OCI-LY1 (cell line): ENCODE measurements around the gene FBXO15.

Source experiments
- H2AFZ ChIP-seq: fragments of 200-600 bp; sonication (generic), shearing (Covaris generic); 2 replicates; pipeline ENCODE4 v1.6.0; 2014; ENCODE audit warnings: antibody characterized with exemption, mild to moderate bottlenecking, low read length
- H3F3A ChIP-seq: fragments of 200-600 bp; sonication (generic), shearing (Covaris generic); 2 replicates; pipeline ENCODE4 v1.6.0; 2014; ENCODE audit warnings: mild to moderate bottlenecking, antibody characterized with exemption, low read length, moderate library complexity; ENCODE audit not compliant: insufficient read depth
- H3K27ac ChIP-seq: fragments of 200-600 bp; sonication (generic); 2 replicates; pipeline ENCODE4 v1.5.1; 2014; ENCODE audit warnings: low read length, mixed run types, mild to moderate bottlenecking, low read depth; ENCODE audit not compliant: poor library complexity, severe bottlenecking
- H3K27me3 ChIP-seq: fragments of 200-600 bp; sonication (generic); 2 replicates; pipeline ENCODE4 v1.6.0; 2014; ENCODE audit warnings: antibody characterized with exemption, mild to moderate bottlenecking, low read length, moderate library complexity; ENCODE audit not compliant: insufficient read depth
- H3K36me3 ChIP-seq: fragments of 200-600 bp; sonication (generic); 2 replicates; pipeline ENCODE4 v1.6.1; 2014; ENCODE audit warnings: mild to moderate bottlenecking, antibody characterized with exemption, low read length, moderate library complexity, mixed read lengths; ENCODE audit not compliant: insufficient read depth
- H3K4me1 ChIP-seq: fragments of 200-600 bp; sonication (generic); 2 replicates; pipeline ENCODE4 v1.5.1; 2014; ENCODE audit warnings: mild to moderate bottlenecking, low read length, moderate library complexity; ENCODE audit not compliant: insufficient read depth, severe bottlenecking
- H3K4me2 ChIP-seq: fragments of 200-600 bp; sonication (generic), shearing (Covaris generic); 2 replicates; pipeline ENCODE4 v1.6.1; 2014; ENCODE audit warnings: low read length
- H3K4me3 ChIP-seq: fragments of 200-600 bp; sonication (generic); 2 replicates; pipeline ENCODE4 v1.5.1; 2014; ENCODE audit warnings: low read length, low read depth, mild to moderate bottlenecking, mixed read lengths; ENCODE audit not compliant: poor library complexity, severe bottlenecking
- H3K79me2 ChIP-seq: fragments of 200-600 bp; shearing (Covaris generic); 2 replicates; pipeline ENCODE4 v1.6.1; 2016; ENCODE audit warnings: mixed run types, low read length, mixed read lengths; ENCODE audit not compliant: insufficient read depth
- H3K9ac ChIP-seq: fragments of 200-600 bp; sonication (generic), shearing (Covaris generic); 2 replicates; pipeline ENCODE4 v1.6.1; 2014; ENCODE audit warnings: mild to moderate bottlenecking, low read length, mixed read lengths
- H3K9me2 ChIP-seq: fragments of 200-600 bp; sonication (generic), shearing (Covaris generic); 2 replicates; pipeline ENCODE4 v1.6.1; 2014; ENCODE audit warnings: low read depth, mild to moderate bottlenecking, low read length, mixed read lengths
- H3K9me3 ChIP-seq: fragments of 200-600 bp; shearing (Covaris generic); 2 replicates; pipeline ENCODE4 v1.6.1; 2014; ENCODE audit warnings: low read length, mixed read lengths
- H4K20me1 ChIP-seq: fragments of 200-600 bp; sonication (generic), shearing (Covaris generic); 2 replicates; pipeline ENCODE4 v1.6.0; 2016; ENCODE audit warnings: mild to moderate bottlenecking, low read length; ENCODE audit not compliant: insufficient read depth
- EZH2 ChIP-seq: fragments of 200-600 bp; sonication (generic), shearing (Covaris generic); IDR thresholded peaks from 2 replicates; pipeline ENCODE4 v1.8.0; 2017; ENCODE audit warnings: borderline replicate concordance, mixed run types, mild to moderate bottlenecking, antibody characterized with exemption, low read length, moderate library complexity, mixed read lengths
- TF ChIP-seq, protein P1 (sequence below): fragments of 200-600 bp; sonication (generic), shearing (Covaris generic); IDR thresholded peaks from 2 replicates; pipeline ENCODE4 v1.5.1; 2017; ENCODE audit warnings: mild to moderate bottlenecking, antibody characterized with exemption, low read length, moderate library complexity, mixed read lengths

The FBXO15 gene

DNA sequence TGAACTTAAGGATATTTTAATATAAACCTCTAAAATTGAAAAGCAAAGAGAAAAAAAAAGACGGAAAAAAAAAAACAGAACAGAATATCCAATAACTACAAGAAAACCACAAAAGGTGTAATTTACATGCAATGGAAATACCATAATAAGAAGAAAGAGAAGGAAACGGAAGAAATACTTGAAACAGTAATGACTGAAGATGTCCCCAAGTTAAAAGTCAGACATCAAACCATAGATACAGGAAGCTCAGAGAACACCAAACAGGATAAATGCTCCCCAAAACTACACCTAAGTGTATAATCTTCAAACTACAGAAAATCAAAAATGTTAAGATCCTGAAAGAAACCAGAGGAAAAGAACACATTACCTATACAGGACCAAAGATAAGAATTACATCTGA is 39.2 kb downstream of the FBXO15 start:
- Histone ChIP-seq H3K9me2 (no peaks in the 10 kb centered on the region), H3K4me3 (no peak overlapping the region), H3K9me3 (no peaks in the 10 kb centered on the region), H4K20me1 (no peaks in the 10 kb centered on the region), H3F3A (no peaks in the 10 kb centered on the region), H3K36me3 (no peaks in the 10 kb centered on the region), H3K9ac (no peak overlapping the region), H3K27ac (no peak overlapping the region), H3K27me3 (no peaks in the 10 kb centered on the region), H3K4me1 (no peaks in the 10 kb centered on the region), H3K4me2 (no peak overlapping the region), H2AFZ (no peak overlapping the region), H3K79me2 (no peaks in the 10 kb centered on the region)
- no peak for TF ChIP-seq EZH2
- TF ChIP-seq, protein P1, sequence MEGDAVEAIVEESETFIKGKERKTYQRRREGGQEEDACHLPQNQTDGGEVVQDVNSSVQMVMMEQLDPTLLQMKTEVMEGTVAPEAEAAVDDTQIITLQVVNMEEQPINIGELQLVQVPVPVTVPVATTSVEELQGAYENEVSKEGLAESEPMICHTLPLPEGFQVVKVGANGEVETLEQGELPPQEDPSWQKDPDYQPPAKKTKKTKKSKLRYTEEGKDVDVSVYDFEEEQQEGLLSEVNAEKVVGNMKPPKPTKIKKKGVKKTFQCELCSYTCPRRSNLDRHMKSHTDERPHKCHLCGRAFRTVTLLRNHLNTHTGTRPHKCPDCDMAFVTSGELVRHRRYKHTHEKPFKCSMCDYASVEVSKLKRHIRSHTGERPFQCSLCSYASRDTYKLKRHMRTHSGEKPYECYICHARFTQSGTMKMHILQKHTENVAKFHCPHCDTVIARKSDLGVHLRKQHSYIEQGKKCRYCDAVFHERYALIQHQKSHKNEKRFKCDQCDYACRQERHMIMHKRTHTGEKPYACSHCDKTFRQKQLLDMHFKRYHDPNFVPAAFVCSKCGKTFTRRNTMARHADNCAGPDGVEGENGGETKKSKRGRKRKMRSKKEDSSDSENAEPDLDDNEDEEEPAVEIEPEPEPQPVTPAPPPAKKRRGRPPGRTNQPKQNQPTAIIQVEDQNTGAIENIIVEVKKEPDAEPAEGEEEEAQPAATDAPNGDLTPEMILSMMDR = no peak

DNA sequence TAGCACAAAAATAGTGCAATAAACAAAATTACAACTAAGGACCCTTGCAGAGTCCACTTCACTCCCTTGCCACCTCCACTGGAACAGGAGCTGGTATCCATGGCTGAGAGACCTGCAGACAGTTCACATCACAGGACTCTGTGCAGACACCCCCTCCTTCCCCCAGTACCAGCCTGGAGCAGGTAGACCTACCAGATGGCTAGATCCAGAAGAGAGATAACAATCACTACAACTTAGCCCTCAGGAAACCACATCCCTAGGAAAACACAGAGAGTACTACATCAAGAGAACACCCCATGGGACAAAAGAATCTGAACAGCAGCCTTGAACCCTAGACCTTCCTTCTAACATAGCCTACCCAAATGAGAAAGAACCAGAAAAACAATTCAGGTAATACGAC is 49.8 kb downstream of the FBXO15 start:
- Histone ChIP-seq H2AFZ (no peak overlapping the region), H3K9me2 (no peaks in the 10 kb centered on the region), H3K79me2 (no peaks in the 10 kb centered on the region), H3K27ac (no peak overlapping the region), H3K4me1 (no peaks in the 10 kb centered on the region), H3F3A (no peaks in the 10 kb centered on the region), H3K9me3 (no peaks in the 10 kb centered on the region), H3K36me3 (no peaks in the 10 kb centered on the region; the same call in 1 of the 2 replicates), H3K4me3 (no peak overlapping the region), H3K4me2 (no peak overlapping the region), H3K9ac (no peak overlapping the region), H4K20me1 (no peaks in the 10 kb centered on the region), H3K27me3 (no peaks in the 10 kb centered on the region)
- TF ChIP-seq EZH2 = no peak

DNA sequence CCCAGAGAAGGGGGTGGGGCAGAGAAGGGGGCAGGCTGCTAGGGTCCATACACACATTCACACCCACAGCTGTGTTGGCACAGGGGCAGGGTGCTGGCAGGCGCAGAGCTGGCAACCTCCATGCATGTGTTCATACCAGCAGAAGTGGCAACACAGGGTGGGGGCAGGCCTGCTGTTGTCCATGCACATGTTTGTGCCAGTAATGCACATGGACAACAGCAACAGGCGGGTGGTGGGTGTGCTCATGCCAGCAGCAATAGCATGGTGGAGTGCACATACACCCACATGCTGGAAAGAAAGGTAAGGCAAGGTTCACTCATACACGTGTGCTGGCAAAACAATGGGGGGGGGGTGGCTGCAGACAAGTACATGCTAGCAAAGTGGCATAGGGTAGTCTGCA is 54.7 kb downstream of the FBXO15 start:
- Histone ChIP-seq H3K4me1 (no peaks in the 10 kb centered on the region), H3K9me3 (no peaks in the 10 kb centered on the region), H3K79me2 (no peaks in the 10 kb centered on the region), H3K27me3 (no peaks in the 10 kb centered on the region), H3K4me3 (no peak overlapping the region), H2AFZ (no peak overlapping the region), H3K9me2 (no peaks in the 10 kb centered on the region), H4K20me1 (no peaks in the 10 kb centered on the region), H3K4me2 (no peak overlapping the region), H3K27ac (no peak overlapping the region), H3K36me3 (no peaks in the 10 kb centered on the region), H3F3A (no peaks in the 10 kb centered on the region), H3K9ac (no peak overlapping the region)
- TF ChIP-seq, protein P1 = no peak
- no peak for TF ChIP-seq EZH2

DNA sequence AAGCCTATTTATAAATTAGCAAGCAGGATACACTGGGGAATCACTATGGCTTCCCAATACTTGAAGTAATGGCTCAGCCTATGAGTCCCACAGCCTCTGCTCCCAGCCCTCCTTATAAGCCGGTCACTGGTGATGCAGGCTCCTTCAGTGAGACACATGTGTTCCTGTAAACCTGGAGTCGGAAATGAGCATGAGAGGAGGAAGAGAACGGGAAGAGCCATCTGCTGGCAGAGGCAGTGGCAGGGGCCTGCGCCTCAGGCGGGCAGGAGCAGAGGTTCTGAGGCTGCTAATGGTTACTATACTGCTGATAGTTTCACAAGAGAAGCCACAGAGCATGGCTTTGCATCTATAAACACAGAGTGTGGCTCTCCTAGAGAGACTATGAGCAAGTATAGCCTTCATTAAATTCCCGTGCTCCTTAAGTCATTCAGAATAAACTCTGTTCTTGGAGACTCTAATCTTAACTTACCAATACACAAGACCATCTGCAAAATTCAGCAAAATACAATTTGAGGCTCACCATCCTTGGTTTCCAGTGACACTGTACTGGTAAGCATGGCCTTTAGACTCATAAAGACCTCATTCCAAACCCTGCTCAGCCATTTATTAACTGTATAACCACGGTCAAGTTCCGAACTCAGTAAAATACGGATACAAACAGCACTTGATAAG is 63.3 kb downstream of the FBXO15 start:
- Histone ChIP-seq H3K4me1 (peaks cover 12% of the 10 kb centered on the region), H3K4me3 (no peak overlapping the region), H3K9me2 (no peaks in the 10 kb centered on the region), H4K20me1 (no peaks in the 10 kb centered on the region), H3K9ac (no peak overlapping the region), H3K79me2 (no peaks in the 10 kb centered on the region), H3K27me3 (no peaks in the 10 kb centered on the region), H3K9me3 (no peaks in the 10 kb centered on the region), H3K4me2 (no peak overlapping the region), H3K36me3 (no peaks in the 10 kb centered on the region), H3F3A (no peaks in the 10 kb centered on the region), H2AFZ (no peak overlapping the region), H3K27ac (no peak overlapping the region)
- TF ChIP-seq EZH2 = no peak
- TF ChIP-seq, protein P1 = no peak
